Raji (cell line): ENCODE results near the gene DDA1.

Experiments used
- POLR2A ChIP-seq: IDR thresholded peaks from 2 replicates; pipeline ENCODE4 v1.6.1; 2011; ENCODE audit warnings: low read depth, low read length, control low read depth; ENCODE audit not compliant: insufficient read depth

DDA1 gene

GRCh38 chr19:17337675-17338432 is 28.5 kb downstream of the DDA1 start:
- TF ChIP-seq POLR2A, result no peak; the same call in 1 of the 2 replicates

- no peak for TF ChIP-seq POLR2A
These were observed 29.2 kb downstream of the DDA1 start for GRCh38 chr19:17338433-17339078.

- TF ChIP-seq POLR2A, result no peak
These were observed 29.9 kb downstream of the DDA1 start for GRCh38 chr19:17339088-17339741.

GRCh38 chr19:17340302-17340870 is 31.0 kb downstream of the DDA1 start:
- TF ChIP-seq POLR2A, result no peak

- TF ChIP-seq POLR2A, result no peak
These were observed 31.6 kb downstream of the DDA1 start for GRCh38 chr19:17340871-17341357.

- no peak for TF ChIP-seq POLR2A
These were observed 32.0 kb downstream of the DDA1 start for GRCh38 chr19:17341386-17341785.

GRCh38 chr19:17341845-17342244 is 32.5 kb downstream of the DDA1 start:
- no peak for TF ChIP-seq POLR2A

- no peak; the same call in 1 of the 2 replicates for TF ChIP-seq POLR2A
These were observed 36.8 kb downstream of the DDA1 start for GRCh38 chr19:17346109-17346671.

GRCh38 chr19:17347361-17347760 is 38.0 kb downstream of the DDA1 start:
- TF ChIP-seq POLR2A, result no peak

GRCh38 chr19:17347877-17348276 is 38.5 kb downstream of the DDA1 start:
- TF ChIP-seq POLR2A, result no peak

GRCh38 chr19:17348700-17349099 is 39.3 kb downstream of the DDA1 start:
- TF ChIP-seq POLR2A, result no peak

- TF ChIP-seq POLR2A, result no peak
These were observed 42.6 kb downstream of the DDA1 start for GRCh38 chr19:17351815-17352435.

- TF ChIP-seq POLR2A, result no peak
These were observed 43.4 kb downstream of the DDA1 start for GRCh38 chr19:17352608-17353280.

GRCh38 chr19:17353386-17353785 is 44.0 kb downstream of the DDA1 start:
- TF ChIP-seq POLR2A, result no peak
